ENCODE results near the gene EWSR1.

The EWSR1 gene

GRCh38 chr22:29251265-29251664 is 16.8 kb upstream of the EWSR1 start:
- no peak for DNase-seq (ENCODE audit: low spot score)

DNA sequence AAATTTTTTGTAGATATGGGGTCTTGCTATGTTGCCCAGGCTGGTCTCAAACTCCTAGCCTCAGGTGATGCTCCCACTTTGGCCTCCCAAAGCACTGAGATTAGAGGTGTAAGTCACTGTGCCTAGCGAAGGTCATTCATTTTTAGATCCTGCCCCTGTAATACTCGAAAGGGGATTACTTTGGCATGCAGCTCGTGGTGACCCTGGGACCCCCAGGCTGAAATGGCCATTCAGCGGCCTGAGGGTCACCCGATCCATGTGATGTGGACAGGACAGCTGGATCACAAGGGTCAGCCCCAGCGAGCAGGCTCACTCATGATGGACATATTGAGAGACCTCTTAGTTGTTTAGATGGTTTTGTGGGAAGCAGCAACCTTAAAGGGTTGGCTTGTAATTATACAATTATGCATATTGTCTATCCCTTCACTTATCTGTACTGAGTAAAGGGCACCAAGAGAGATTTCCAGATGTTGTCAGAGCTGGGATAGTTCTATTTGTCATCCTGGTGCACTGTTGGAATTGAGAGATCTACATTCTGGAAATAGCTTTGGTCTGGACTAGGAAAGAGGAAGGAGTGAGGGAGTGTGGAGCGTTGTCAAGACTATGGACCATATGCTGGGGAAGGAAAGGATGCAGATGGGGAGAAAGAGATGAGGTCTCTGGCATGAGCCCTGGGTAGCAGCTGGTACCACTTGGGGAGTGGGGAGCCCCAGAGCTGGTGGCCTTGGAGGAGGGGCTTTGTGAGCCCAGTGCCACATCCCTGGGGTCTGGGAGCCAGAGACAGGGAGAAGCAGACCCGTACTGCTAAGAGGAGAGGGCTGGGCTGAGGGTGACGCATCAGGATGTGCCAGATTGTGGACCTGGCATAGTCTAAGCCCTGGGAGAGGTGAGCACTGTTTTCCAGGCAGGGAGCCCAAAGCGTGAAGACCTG is 15.8 kb upstream of the EWSR1 start:
- peak; percentile 12 for DNase-seq (ENCODE audit: low spot score)

- peak; percentile 10 for DNase-seq (ENCODE audit: low spot score)
Measured at GRCh38 chr22:29253561-29254285, 14.3 kb upstream of the EWSR1 start.

- DNase-seq (ENCODE audit: low spot score), result no peak
Measured at GRCh38 chr22:29254286-29254660, 13.8 kb upstream of the EWSR1 start.

DNA sequence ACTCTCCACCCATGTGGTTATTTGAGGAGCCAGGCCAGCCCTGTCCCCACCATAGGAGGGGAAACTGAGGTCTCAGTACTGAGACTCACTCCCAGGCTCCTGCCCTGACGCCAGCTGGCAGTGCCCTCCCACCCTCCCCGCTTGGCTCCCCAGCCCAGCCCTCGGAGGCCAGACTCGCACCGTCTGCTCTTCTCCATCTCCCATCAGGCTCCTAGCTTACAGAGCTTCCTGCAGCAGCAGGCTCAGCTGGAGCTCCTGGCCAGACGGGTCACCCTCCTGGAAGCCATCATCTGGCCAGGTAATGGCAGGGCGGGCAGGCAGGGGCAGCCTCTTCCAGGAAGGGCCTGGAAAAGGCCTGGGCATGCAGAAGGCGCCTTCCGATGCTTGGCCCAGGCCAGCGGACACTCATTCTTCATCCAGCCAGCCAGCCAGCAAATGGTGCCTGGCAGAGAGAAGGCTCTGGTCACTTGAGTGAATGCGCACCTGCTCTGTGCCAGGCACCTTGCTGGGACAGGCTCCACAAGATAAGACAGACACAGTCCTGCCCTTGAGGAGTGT is 12.9 kb upstream of the EWSR1 start:
- no peak for DNase-seq (ENCODE audit: low spot score)

GRCh38 chr22:29256606-29257325 is 11.3 kb upstream of the EWSR1 start:
- peak; percentile 15 for DNase-seq (ENCODE audit: low spot score)

DNA sequence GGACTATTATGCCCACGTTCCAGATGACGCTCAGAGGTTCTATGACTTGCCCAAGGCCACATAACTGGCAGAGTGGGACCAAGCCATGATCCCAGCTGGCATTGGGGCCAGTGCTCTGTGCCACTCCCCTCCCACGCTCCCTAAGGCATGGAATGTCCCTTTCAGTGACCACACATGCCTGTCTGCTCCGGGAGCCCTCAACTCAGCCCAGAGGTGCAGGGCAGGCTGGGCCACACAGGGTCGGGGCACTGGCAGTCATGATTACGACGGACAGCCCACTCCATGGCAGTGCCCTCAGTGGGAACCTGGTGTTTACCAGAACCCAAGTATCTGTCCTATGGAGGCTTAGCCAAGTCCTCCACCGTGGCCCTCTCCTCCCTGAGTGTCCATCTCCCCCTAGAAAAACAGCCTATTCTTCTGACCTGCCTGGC is 10.3 kb upstream of the EWSR1 start:
- DNase-seq (ENCODE audit: low spot score), result no peak

- DNase-seq (ENCODE audit: low spot score), result no peak
Measured at GRCh38 chr22:29258407-29259252, 9.4 kb upstream of the EWSR1 start.

DNA sequence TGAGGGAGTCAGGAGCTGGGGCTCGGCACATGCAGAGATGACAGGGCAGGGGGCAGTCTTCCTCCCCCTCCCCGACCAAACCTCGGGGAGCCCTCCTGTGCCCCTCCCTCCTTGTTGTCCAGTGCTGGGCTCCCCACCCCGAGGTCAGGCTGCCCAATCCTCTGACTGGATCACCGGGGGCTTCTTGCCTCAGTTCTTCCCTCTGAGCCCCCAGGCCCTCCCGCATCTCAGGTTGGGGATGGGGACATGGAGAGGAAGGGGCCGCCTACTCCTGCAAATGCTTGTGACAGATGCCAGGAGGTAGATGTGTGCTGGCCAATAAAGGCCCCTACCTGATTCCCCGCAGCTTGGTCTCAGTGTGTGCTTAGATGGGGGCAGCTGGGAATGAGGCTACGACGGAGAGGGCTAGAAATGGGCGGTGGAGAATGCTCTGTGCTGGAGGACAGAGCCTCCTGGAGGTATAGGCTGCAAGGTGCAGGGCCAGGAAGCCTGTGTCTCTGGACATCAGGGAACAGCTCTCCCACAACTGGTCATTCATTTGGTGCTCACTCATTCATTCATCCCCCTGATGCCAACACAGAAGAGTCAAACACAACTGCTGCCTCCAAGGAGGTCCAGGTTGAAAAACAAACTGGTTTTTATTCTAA is 8.7 kb upstream of the EWSR1 start:
- peak; percentile 72 for DNase-seq (ENCODE audit: low spot score)

DNA sequence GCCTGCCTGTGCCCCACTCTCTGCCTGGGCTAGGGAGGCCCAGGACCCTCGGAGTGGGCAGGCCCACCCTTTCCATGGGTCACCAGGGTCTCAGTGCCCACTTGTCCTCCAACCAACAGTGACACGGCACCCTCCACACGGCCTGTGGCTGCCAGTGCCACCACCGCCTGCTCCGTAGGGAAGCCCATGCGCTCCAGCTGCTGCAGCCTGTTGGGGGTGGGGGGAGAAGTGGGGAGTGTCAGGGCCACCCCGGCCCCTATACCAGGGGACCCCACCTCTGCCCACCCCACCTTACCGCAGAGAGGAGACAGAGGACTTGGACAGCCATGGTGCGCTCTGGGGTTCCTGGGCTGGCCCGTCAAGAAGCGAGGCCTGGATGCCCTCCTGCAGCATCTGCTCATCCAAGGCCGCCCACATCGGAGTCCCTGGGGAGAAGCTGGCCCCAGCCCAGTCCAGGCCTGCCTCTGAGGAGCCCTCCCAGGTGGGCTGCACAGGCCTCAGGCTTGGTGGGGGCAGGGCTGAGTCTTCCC is 8.0 kb upstream of the EWSR1 start:
- DNase-seq (ENCODE audit: low spot score), result no peak

- no peak for DNase-seq (ENCODE audit: low spot score)
Measured at GRCh38 chr22:29260601-29261315, 7.3 kb upstream of the EWSR1 start.

DNA sequence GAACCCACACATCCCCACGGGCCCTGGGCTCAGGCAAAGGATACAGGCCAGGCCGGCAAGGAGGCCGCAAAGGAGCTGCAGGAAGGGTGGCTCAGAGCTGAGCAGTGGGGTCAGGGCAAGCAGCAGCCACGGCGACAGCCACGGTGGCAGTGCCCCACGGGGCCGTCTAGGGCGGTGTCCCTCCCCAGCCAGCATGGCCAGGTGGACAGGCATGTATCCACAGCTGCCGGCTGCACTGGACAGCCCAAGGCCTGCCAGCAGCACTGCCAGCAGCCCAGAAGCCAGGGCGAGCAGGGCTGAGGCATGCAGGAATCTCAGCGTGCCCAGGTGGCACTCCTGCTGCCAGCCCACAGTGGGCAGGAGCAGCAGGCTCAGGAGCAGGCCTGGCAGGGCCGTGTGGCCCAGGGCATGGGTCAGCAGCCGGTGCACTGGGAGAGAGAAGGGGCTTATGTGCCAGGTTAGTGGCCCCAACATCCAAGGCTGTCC is 4.2 kb upstream of the EWSR1 start:
- DNase-seq (ENCODE audit: low spot score), result no peak

GRCh38 chr22:29265305-29265704 is 2.8 kb upstream of the EWSR1 start:
- DNase-seq (ENCODE audit: low spot score), result no peak

GRCh38 chr22:29265929-29266328 is 2.1 kb upstream of the EWSR1 start:
- DNase-seq (ENCODE audit: low spot score), result no peak

DNA sequence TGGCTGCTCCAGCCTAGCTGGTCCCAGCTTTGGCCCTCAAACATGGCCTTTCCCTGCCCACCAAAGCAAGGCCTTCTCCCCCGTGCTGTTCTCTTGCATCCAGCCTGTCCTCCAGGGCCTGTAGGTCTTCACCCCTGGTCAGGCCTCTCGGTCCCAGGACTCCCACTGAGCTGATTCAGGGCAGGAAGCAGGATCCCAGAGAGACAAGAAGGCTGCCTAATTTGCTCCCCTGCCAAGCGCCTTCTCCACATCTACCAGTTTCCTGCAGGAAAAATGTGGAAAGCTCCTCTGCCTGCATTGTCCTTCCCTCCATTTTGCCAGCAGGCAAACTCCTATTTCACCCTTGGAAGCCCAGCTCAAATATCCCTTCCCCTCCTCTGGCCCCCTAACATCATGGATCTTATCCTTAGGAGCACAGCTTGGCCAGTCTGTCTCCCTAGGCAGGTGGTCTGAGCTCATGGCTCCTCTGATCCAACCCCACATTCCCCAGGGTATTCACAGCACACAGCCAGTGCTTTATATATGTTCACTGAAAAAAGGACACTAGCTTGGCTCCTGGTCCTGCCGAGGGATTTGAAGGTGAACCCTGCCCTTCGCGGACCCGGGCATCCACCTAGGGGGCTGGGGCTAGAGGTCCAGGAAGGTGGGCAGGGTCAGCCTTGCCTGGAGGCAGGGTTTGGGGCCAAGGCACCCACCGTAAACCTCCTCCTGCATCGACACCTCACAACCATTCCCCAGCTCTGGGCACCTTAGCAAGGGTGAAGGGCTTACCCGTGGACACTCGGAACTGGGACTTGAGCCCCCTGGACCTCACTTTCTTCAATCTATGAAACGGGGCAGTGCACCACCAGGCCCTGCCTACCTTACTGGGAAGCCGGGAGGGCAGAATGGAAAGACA is 1.3 kb upstream of the EWSR1 start:
- DNase-seq (ENCODE audit: low spot score), result no peak

GRCh38 chr22:29267462-29267857 is 608 bp upstream of the EWSR1 start:
- DNase-seq (ENCODE audit: low spot score), result no peak

DNA sequence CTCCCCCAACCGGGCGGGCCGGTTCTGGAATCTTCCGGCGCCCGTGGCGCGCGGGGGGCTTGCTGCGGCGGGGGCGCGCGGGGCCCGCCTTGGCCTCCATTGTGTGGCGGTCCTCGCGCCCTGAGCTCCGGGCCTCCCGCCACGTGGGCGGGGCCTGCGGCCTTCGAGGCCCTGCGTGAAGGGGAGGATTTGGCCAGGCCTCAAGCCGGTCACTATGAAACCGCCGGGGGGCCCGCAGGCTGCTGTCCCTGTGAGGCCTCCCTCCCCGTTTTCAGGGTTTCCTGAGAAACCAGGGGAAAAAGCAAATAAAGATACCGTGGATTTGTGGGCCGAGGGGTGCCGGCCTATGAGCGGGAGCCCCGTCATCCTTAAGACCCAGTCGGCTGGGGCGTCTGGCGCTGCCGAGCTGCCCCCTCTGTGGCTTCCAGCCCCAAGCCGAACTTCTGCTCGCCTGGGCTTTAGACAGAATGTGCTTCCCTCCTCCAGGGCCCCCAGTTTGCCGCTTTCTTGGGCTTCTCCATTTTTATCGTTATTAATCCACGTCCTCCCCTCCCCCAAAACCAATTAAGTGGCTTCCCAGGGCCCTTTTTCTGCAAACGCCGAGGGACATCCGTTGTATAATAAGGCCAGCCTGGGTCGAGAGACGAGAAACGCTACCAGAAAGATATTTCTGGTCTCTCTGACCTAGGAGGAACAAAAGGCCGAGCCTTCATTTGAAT is 602 bp downstream of the EWSR1 start:
- DNase-seq (ENCODE audit: low spot score), result no peak

- DNase-seq (ENCODE audit: low spot score), result no peak
Measured at GRCh38 chr22:29269230-29269604, 1.1 kb downstream of the EWSR1 start.
